SU-DHL-6 (cell line): ENCODE measurements around the gene UBR2.

Source experiments
- CTCF ChIP-seq: fragments of 200-600 bp; sonication (generic); IDR thresholded peaks from one replicate; pipeline ENCODE4 v1.5.1; 2017; ENCODE audit warnings: antibody characterized with exemption, mild to moderate bottlenecking, low read length, moderate library complexity; ENCODE audit not compliant: insufficient read depth, poor library complexity, severe bottlenecking
- EZH2phosphoT487 ChIP-seq: fragments of 200-600 bp; sonication (generic), shearing (Covaris generic); conservative IDR thresholded peaks from 2 replicates; pipeline ENCODE4 v1.6.1; 2018; ENCODE audit warnings: mild to moderate bottlenecking, antibody characterized with exemption, low read length, moderate library complexity, mixed read lengths

DNA sequence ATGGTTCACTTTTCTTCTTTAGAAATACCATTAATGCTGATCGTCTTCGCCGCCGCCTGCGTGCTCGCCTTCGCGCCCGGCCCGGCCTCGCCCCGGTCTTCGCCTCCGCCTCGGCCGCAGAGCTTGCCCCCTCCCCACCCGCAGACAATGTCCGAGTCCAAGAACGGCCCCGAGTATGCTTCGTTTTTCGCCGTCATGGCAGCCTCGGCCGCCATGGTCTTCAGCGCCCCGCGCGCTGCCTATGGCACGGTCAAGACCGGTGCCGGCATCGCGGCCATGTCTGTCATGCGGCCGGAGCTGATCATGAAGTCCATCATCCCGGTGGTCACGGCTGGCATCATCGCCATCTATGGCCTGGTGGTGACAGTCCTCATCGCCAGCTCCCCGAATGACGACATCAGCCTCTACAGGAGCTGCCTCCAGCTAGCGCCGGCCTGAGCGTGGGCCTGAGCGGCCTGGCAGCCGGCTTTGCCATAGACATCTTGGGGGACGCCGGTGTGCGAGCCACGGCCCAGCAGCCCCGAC lies 163.3 kb downstream of the UBR2 start:
- no peak for TF ChIP-seq CTCF
- TF ChIP-seq EZH2phosphoT487: no peak
